Stomach (tissue), 9 donors: ENCODE data around the gene DTX3L. TPM values are rescaled to one million over a fixed set of nuclear protein-coding genes. Genes with fewer than 3 reads are reported as not detected.

ENCODE experiments used
- DNase-seq, 2 donors: peaks; one replicate each; pipeline versions ENCODE4 v3.0.0 to v3.0.0-alpha.2; 2013 to 2019
- H3K27ac ChIP-seq, 5 donors: fragments of 200-600 bp in 4 of 5; sonication (generic) in 4 of 5; one replicate each; pipeline ENCODE4 v1.5.1; 2013 to 2019; ENCODE audit warnings: mild to moderate bottlenecking in 1 of 5, moderate library complexity in 1 of 5
- H3K27me3 ChIP-seq, 3 donors: fragments of 200-600 bp; sonication (generic); one replicate each; pipeline ENCODE4 v1.5.1; 2017 to 2019; ENCODE audit warnings: mixed run types in 1 of 3
- H3K36me3 ChIP-seq, 4 donors: fragments of 200-600 bp; sonication (generic); 1 replicate in 3 of 4; 2 replicates in 1 of 4; pipeline ENCODE4 v1.5.1; 2016 to 2019
- H3K4me1 ChIP-seq, 4 donors: fragments of 200-600 bp; sonication (generic); one replicate each; pipeline ENCODE4 v1.5.1; 2016 to 2019
- H3K4me3 ChIP-seq, 4 donors: fragments of 200-600 bp; sonication (generic) in 3 of 4; one replicate each; pipeline ENCODE4 v1.5.1; 2016 to 2019; ENCODE audit warnings: mild to moderate bottlenecking in 1 of 4
- H3K9me3 ChIP-seq, 4 donors: fragments of 200-600 bp; sonication (generic); one replicate each; pipeline ENCODE4 v1.5.1; 2016 to 2019
- CTCF ChIP-seq, 7 experiments: fragments of 450-650 bp in 4 of 7; fragments of 200-600 bp in 3 of 7; sonication (generic) in 3 of 7; IDR thresholded peaks; one replicate each; pipeline ENCODE4 v1.5.1; 2016 to 2019; ENCODE audit warnings: antibody characterized with exemption in 7 of 7, control low read depth in 2 of 7, mild to moderate bottlenecking in 1 of 7
- EP300 ChIP-seq: sonication (generic); formaldehyde crosslinking; IDR thresholded peaks from one replicate; pipeline ENCODE4 v1.6.1; 2017; ENCODE audit warnings: antibody characterized with exemption
- POLR2A ChIP-seq, 4 donors: fragments of 450-650 bp; IDR thresholded peaks; one replicate each; pipeline ENCODE4 v1.6.1; 2016; ENCODE audit warnings: antibody characterized with exemption in 4 of 4, control low read depth in 2 of 4, mild to moderate bottlenecking in 1 of 4, moderate library complexity in 1 of 4
- POLR2AphosphoS5 ChIP-seq, 3 donors: sonication (generic); formaldehyde crosslinking; IDR thresholded peaks; one replicate each; pipeline ENCODE4 v1.6.1; 2016; ENCODE audit warnings: antibody characterized with exemption in 3 of 3
- WGBS, 5 donors: extraction: QIAGEN DNeasy Blood & Tissue Kit in 3 of 5; methylation state at CpG; one replicate each; pipeline versions ENCODE4 v1.1.5 to v1.1.7; 2013 to 2018; 5-methylcytosine and 5-hydroxymethylcytosine counted together
- intact Hi-C: fragments of 100-400 bp; cut with DNase I; formaldehyde crosslinking; loops from one replicate; pipeline ENCODE4 v1.15.1; 2023; ENCODE audit warnings: low total_unique reads
- polyA plus RNA-seq, 3 donors: library from polyadenylated mRNA; stranded (reverse); fragments of 200-250 nt; gene quantifications; one replicate each; pipeline ENCODE4 v1.2.3, GENCODE V29; 2013
- total RNA-seq, 5 donors: library from RNA; depleted of rRNA; stranded (reverse); fragments of >200 nt; gene quantifications; one replicate each; pipeline versions ENCODE4 v1.1.0 to v1.2.3, GENCODE V29; 2014 to 2016
- donor health status: healthy with polysubstance abuse.
- donor health status: Bipolar disorder and iron deficiency.
- donor health status: healthy.

DTX3L gene
- total and polyA plus RNA-seq, 8 donors: 5.8 to 29.0 (median 15.1) TPM

GRCh38 chr3:122516846-122517360 is 47.2 kb upstream of the DTX3L start:
- WGBS, 5 donors: 82 to 93% (median 90%) methylated on average over 6 of the region's 6 CpGs
- intact Hi-C loops: no loop called here
- DNase-seq: no peak
- Histone ChIP-seq H3K27me3 (no peaks in the 10 kb centered on the region), H3K4me3 (no peak overlapping the region), H3K4me1 (peaks cover 4 to 26% (median 23%) of the 10 kb centered on the region in 4 donors), H3K36me3 (no peaks in the 10 kb centered on the region), H3K9me3 (no peaks in the 10 kb centered on the region), H3K27ac (no peak overlapping the region)
- no peak for TF ChIP-seq POLR2AphosphoS5 (IDR thresholded peaks at IDR 0.05)
- TF ChIP-seq EP300: no peak
- no peak for TF ChIP-seq CTCF (IDR thresholded peaks at IDR 0.05)
- TF ChIP-seq POLR2A (IDR thresholded peaks at IDR 0.05): no peak

GRCh38 chr3:122519693-122520092 is 44.4 kb upstream of the DTX3L start:
- no peak overlapping the region for H3K4me3 ChIP-seq
- no peaks in the 10 kb centered on the region for H3K36me3 ChIP-seq
- intact Hi-C loops: no loop called here
- no peaks in the 10 kb centered on the region for H3K9me3 ChIP-seq
- H3K27ac ChIP-seq: no peak overlapping the region
- TF ChIP-seq CTCF (IDR thresholded peaks at IDR 0.05): no peak
- no peak for TF ChIP-seq POLR2A (IDR thresholded peaks at IDR 0.05)
- no peak for TF ChIP-seq POLR2AphosphoS5 (IDR thresholded peaks at IDR 0.05)
- no peak for TF ChIP-seq EP300
- peaks cover 0 to 6% (median 5%) of the 10 kb centered on the region in 4 donors for H3K4me1 ChIP-seq
- no peak for DNase-seq
- no peaks in the 10 kb centered on the region for H3K27me3 ChIP-seq

- TF ChIP-seq CTCF (IDR thresholded peaks at IDR 0.05) (no peak), POLR2AphosphoS5 (IDR thresholded peaks at IDR 0.05) (no peak), EP300 (no peak), POLR2A (IDR thresholded peaks at IDR 0.05) (no peak)
- intact Hi-C loops: no loop called here
- Histone ChIP-seq H3K36me3 (no peaks in the 10 kb centered on the region), H3K27me3 (no peaks in the 10 kb centered on the region), H3K27ac (no peak overlapping the region), H3K4me3 (no peak overlapping the region), H3K9me3 (no peaks in the 10 kb centered on the region), H3K4me1 (no peaks in the 10 kb centered on the region)
- no peak for DNase-seq
- 44 to 65% (median 58%) methylated on average over 4 of the region's 4 CpGs for WGBS, 5 donors
Observed at GRCh38 chr3:122520861-122521260, 43.3 kb upstream of the DTX3L start.

- WGBS, 5 donors: 91 to 96% (median 93%) methylated on average over 10 to 11 of the region's 11 CpGs
- H3K9me3 ChIP-seq: no peaks in the 10 kb centered on the region
- H3K4me3 ChIP-seq: no peak overlapping the region
- no peaks in the 10 kb centered on the region for H3K4me1 ChIP-seq
- no peaks in the 10 kb centered on the region for H3K27me3 ChIP-seq
- intact Hi-C loops: no loop called here
- peaks cover 5 to 23% (median 17%) of the 10 kb centered on the region in 4 donors for H3K36me3 ChIP-seq
- no peak for DNase-seq
- TF ChIP-seq EP300 (no peak), POLR2A (IDR thresholded peaks at IDR 0.05) (no peak), CTCF (IDR thresholded peaks at IDR 0.05) (no peak), POLR2AphosphoS5 (IDR thresholded peaks at IDR 0.05) (no peak)
- no peak overlapping the region for H3K27ac ChIP-seq
Observed at GRCh38 chr3:122523317-122523716, 40.8 kb upstream of the DTX3L start.
